ENCODE data around the gene LIN54.
A peak's percentile ranks its signal among the peaks of the same experiment; 100 is the strongest.

LIN54 gene

GRCh38 chr4:82913305-82913704 lies 97.3 kb downstream of the LIN54 start:
- no peak for DNase-seq (ENCODE audit: low read depth, low spot score)
- peaks cover 22% of the 10 kb centered on the region for H3K36me3 ChIP-seq (ENCODE audit: insufficient read depth, insufficient read length, low read length)
- H3K4me3 ChIP-seq (ENCODE audit: insufficient read length, low read depth): no peak overlapping the region
- no peak for TF ChIP-seq YY1 (IDR thresholded peaks at IDR 0.05; ENCODE audit: insufficient read depth, insufficient read length)
- TF ChIP-seq SUZ12 (IDR thresholded peaks at IDR 0.05; ENCODE audit: extremely low read depth, insufficient read depth, insufficient read length): no peak
- no peak for TF ChIP-seq ZNF274 (IDR thresholded peaks at IDR 0.05; ENCODE audit: low read depth, low read length)
- no peaks in the 10 kb centered on the region for H3K9me3 ChIP-seq (ENCODE audit: insufficient read depth, low read length)
- H3K9ac ChIP-seq (ENCODE audit: insufficient read length, low read depth): no peak overlapping the region
- no peaks in the 10 kb centered on the region for H3K4me1 ChIP-seq (ENCODE audit: insufficient read depth, insufficient read length)
- no peaks in the 10 kb centered on the region for H3K27me3 ChIP-seq (ENCODE audit: insufficient read depth, insufficient read length)

- H3K4me3 ChIP-seq (ENCODE audit: insufficient read length, low read depth): no peak overlapping the region
- H3K4me1 ChIP-seq (ENCODE audit: insufficient read depth, insufficient read length): no peaks in the 10 kb centered on the region
- H3K9ac ChIP-seq (ENCODE audit: insufficient read length, low read depth): no peak overlapping the region
- DNase-seq (ENCODE audit: low read depth, low spot score): no peak
- H3K9me3 ChIP-seq (ENCODE audit: insufficient read depth, low read length): no peaks in the 10 kb centered on the region
- no peaks in the 10 kb centered on the region for H3K27me3 ChIP-seq (ENCODE audit: insufficient read depth, insufficient read length)
- TF ChIP-seq ZNF274 (IDR thresholded peaks at IDR 0.05; ENCODE audit: low read depth, low read length) (no peak), SUZ12 (IDR thresholded peaks at IDR 0.05; ENCODE audit: extremely low read depth, insufficient read depth, insufficient read length) (no peak), YY1 (IDR thresholded peaks at IDR 0.05; ENCODE audit: insufficient read depth, insufficient read length) (no peak)
- H3K36me3 ChIP-seq (ENCODE audit: insufficient read depth, insufficient read length, low read length): peaks cover 33% of the 10 kb centered on the region
Observed at GRCh38 chr4:82909326-82909725, 101.3 kb downstream of the LIN54 start.

DNA sequence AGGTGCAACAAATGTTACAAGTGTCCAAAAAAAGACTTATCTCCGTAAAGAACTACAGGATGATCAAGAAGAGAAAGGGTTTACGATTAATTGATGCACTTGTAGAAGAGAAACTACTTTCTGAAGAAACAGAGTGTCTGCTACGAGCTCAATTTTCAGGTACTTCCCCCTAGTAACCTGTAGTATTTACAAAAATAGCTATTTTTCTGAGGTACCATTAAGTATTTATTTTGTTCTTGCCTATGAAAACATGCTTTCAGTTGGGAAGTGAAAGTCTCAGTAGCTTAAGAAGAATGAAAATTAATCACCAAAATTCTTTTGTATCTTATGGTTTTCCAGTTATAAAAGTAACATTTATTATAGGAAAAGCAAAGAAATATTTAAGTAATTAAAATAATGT lies 104.2 kb downstream of the LIN54 start:
- Histone ChIP-seq H3K4me3 (ENCODE audit: insufficient read length, low read depth) (no peak overlapping the region), H3K9me3 (ENCODE audit: insufficient read depth, low read length) (no peaks in the 10 kb centered on the region), H3K36me3 (ENCODE audit: insufficient read depth, insufficient read length, low read length) (peaks cover 37% of the 10 kb centered on the region), H3K27me3 (ENCODE audit: insufficient read depth, insufficient read length) (no peaks in the 10 kb centered on the region), H3K9ac (ENCODE audit: insufficient read length, low read depth) (no peak overlapping the region), H3K4me1 (ENCODE audit: insufficient read depth, insufficient read length) (no peaks in the 10 kb centered on the region)
- TF ChIP-seq SUZ12 (IDR thresholded peaks at IDR 0.05; ENCODE audit: extremely low read depth, insufficient read depth, insufficient read length) (no peak), YY1 (IDR thresholded peaks at IDR 0.05; ENCODE audit: insufficient read depth, insufficient read length) (no peak), ZNF274 (IDR thresholded peaks at IDR 0.05; ENCODE audit: low read depth, low read length) (no peak)
- DNase-seq (ENCODE audit: low read depth, low spot score): no peak

DNA sequence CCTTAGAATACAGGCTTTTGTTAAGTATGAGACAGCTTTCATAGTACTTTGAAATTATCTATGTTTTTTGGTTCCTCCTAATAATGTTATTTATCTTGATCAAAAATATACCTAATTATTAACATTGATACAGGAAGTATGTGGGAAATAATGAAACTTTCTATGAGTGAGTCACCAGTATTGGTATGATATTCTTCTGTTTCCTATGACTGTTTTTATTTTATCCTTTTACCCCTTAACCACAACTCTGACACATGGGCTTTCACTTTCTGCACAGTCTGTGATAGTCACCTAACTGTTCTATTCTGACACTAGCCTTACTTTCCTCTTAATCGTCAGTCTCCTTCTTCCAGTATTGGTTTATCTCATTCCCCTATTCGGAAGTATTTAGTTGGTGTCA lies 105.4 kb downstream of the LIN54 start:
- Histone ChIP-seq H3K27me3 (ENCODE audit: insufficient read depth, insufficient read length) (no peaks in the 10 kb centered on the region), H3K4me3 (ENCODE audit: insufficient read length, low read depth) (no peak overlapping the region), H3K9me3 (ENCODE audit: insufficient read depth, low read length) (no peaks in the 10 kb centered on the region), H3K36me3 (ENCODE audit: insufficient read depth, insufficient read length, low read length) (peaks cover 31% of the 10 kb centered on the region), H3K4me1 (ENCODE audit: insufficient read depth, insufficient read length) (no peaks in the 10 kb centered on the region), H3K9ac (ENCODE audit: insufficient read length, low read depth) (no peak overlapping the region)
- TF ChIP-seq SUZ12 (IDR thresholded peaks at IDR 0.05; ENCODE audit: extremely low read depth, insufficient read depth, insufficient read length) (no peak), ZNF274 (IDR thresholded peaks at IDR 0.05; ENCODE audit: low read depth, low read length) (no peak), YY1 (IDR thresholded peaks at IDR 0.05; ENCODE audit: insufficient read depth, insufficient read length) (no peak)
- DNase-seq (ENCODE audit: low read depth, low spot score): no peak

- TF ChIP-seq YY1 (IDR thresholded peaks at IDR 0.05; ENCODE audit: insufficient read depth, insufficient read length) (no peak), SUZ12 (IDR thresholded peaks at IDR 0.05; ENCODE audit: extremely low read depth, insufficient read depth, insufficient read length) (no peak), ZNF274 (IDR thresholded peaks at IDR 0.05; ENCODE audit: low read depth, low read length) (no peak)
- Histone ChIP-seq H3K36me3 (ENCODE audit: insufficient read depth, insufficient read length, low read length) (peaks cover 38% of the 10 kb centered on the region), H3K4me3 (ENCODE audit: insufficient read length, low read depth) (no peak overlapping the region), H3K9ac (ENCODE audit: insufficient read length, low read depth) (no peak overlapping the region), H3K4me1 (ENCODE audit: insufficient read depth, insufficient read length) (no peaks in the 10 kb centered on the region), H3K9me3 (ENCODE audit: insufficient read depth, low read length) (no peaks in the 10 kb centered on the region), H3K27me3 (ENCODE audit: insufficient read depth, insufficient read length) (no peaks in the 10 kb centered on the region)
- no peak for DNase-seq (ENCODE audit: low read depth, low spot score)
Observed at GRCh38 chr4:82903737-82904136, 106.9 kb downstream of the LIN54 start.

DNA sequence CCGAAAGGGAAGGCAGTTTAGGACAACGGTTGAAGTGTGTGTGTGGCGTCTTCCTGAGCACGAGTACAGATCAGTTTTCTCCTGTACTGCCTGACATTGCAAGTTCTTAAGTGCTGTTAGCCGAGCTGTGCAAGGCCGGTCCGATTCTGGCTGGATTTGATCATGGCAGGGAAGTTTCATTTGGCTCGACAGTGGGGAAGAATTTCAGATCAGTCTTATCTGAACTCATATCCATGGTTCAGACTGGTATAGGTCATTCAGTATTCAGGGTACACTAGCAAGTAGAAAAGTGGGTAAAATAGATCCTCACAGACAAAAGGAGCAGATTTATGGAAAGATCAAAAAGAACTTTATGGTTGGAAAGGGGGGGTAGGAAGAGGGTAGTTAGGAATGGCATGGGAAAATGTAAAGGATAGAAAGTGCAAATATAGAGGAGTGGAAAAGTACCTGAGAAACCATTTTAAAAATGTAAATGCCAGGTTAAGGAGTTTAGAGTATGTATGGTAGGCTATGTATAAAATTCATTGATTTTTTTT lies 109.4 kb downstream of the LIN54 start:
- TF ChIP-seq ZNF274 (IDR thresholded peaks at IDR 0.05; ENCODE audit: low read depth, low read length): no peak
- TF ChIP-seq SUZ12 (IDR thresholded peaks at IDR 0.05; ENCODE audit: extremely low read depth, insufficient read depth, insufficient read length): no peak

GRCh38 chr4:82900411-82901182 lies 110.0 kb downstream of the LIN54 start, which contains the start of gene THAP9:
THAP9 (plus strand) TSS chr4:82900735; CDS start chr4:82900803, 68 bp downstream.
- H3K9ac ChIP-seq (ENCODE audit: insufficient read length, low read depth): peak within 1 kb of the TSS; percentile 88
- H3K4me3 ChIP-seq (ENCODE audit: insufficient read length, low read depth): peak within 1 kb of the TSS; percentile 84
- no peaks in the 10 kb centered on the region for H3K27me3 ChIP-seq (ENCODE audit: insufficient read depth, insufficient read length)
- no peak for TF ChIP-seq YY1 (IDR thresholded peaks at IDR 0.05; ENCODE audit: insufficient read depth, insufficient read length)
- no peak for TF ChIP-seq ZNF274 (IDR thresholded peaks at IDR 0.05; ENCODE audit: low read depth, low read length)
- no peak for TF ChIP-seq SUZ12 (IDR thresholded peaks at IDR 0.05; ENCODE audit: extremely low read depth, insufficient read depth, insufficient read length)
- no peaks in the 10 kb centered on the region for H3K4me1 ChIP-seq (ENCODE audit: insufficient read depth, insufficient read length)
- peaks cover 42% of the 10 kb centered on the region for H3K36me3 ChIP-seq (ENCODE audit: insufficient read depth, insufficient read length, low read length)
- no peaks in the 10 kb centered on the region for H3K9me3 ChIP-seq (ENCODE audit: insufficient read depth, low read length)
- DNase-seq (ENCODE audit: low read depth, low spot score): peak; percentile 88

More for the DNA sequence above, 109.4 kb downstream of the LIN54 start:
- Histone ChIP-seq H3K4me3 (ENCODE audit: insufficient read length, low read depth) (peak overlapping the region; percentile 84), H3K4me1 (ENCODE audit: insufficient read depth, insufficient read length) (no peaks in the 10 kb centered on the region), H3K9ac (ENCODE audit: insufficient read length, low read depth) (peak overlapping the region; percentile 86), H3K9me3 (ENCODE audit: insufficient read depth, low read length) (no peaks in the 10 kb centered on the region), H3K36me3 (ENCODE audit: insufficient read depth, insufficient read length, low read length) (peaks cover 38% of the 10 kb centered on the region), H3K27me3 (ENCODE audit: insufficient read depth, insufficient read length) (no peaks in the 10 kb centered on the region)
- no peak for DNase-seq (ENCODE audit: low read depth, low spot score)
